Lung (tissue), 12 donors: Measurements from ENCODE around the gene RIMKLB. TPM values are rescaled to one million over a fixed set of nuclear protein-coding genes. Genes with fewer than 3 reads are reported as not detected.

Experiments
- ATAC-seq: fragments of 200-7000 bp; cut with Tn5 transposase; one replicate; pipeline ENCODE4 v1.9.1; 2020; ENCODE audit warnings: moderate number of reproducible peaks; ENCODE audit not compliant: insufficient read depth, low FRiP score
- DNase-seq, 3 donors: peaks; one replicate each; pipeline ENCODE4 v3.0.0-alpha.2; 2013 to 2017
- H3K27ac ChIP-seq, 2 donors: one replicate each; pipeline ENCODE4 v1.5.1; 2013; ENCODE audit warnings: mild to moderate bottlenecking in 2 of 2, moderate library complexity in 2 of 2, control low read depth in 1 of 2, inconsistent platforms in 1 of 2, low read depth in 1 of 2, low read length in 1 of 2
- H3K27me3 ChIP-seq, 3 donors: one replicate each; pipeline ENCODE4 v1.5.1; 2013; ENCODE audit warnings: low read length in 2 of 3; ENCODE audit not compliant: control insufficient read depth in 3 of 3, insufficient read depth in 3 of 3
- H3K36me3 ChIP-seq, 4 donors: one replicate each; pipeline ENCODE4 v1.5.1; 2013; ENCODE audit warnings: low read length in 4 of 4, mild to moderate bottlenecking in 1 of 4, moderate library complexity in 1 of 4; ENCODE audit not compliant: control insufficient read depth in 4 of 4, insufficient read depth in 4 of 4
- H3K4me1 ChIP-seq, 5 donors: one replicate each; pipeline ENCODE4 v1.5.1; 2013; ENCODE audit warnings: low read length in 5 of 5, mild to moderate bottlenecking in 2 of 5, moderate library complexity in 1 of 5; ENCODE audit not compliant: control insufficient read depth in 5 of 5, insufficient read depth in 5 of 5
- H3K4me3 ChIP-seq: one replicate; pipeline ENCODE4 v1.5.1; 2013; ENCODE audit warnings: mild to moderate bottlenecking, control low read depth, moderate library complexity
- H3K9ac ChIP-seq, 2 donors: one replicate each; pipeline ENCODE4 v1.5.1; 2013; ENCODE audit warnings: low read length in 2 of 2, control low read depth in 1 of 2; ENCODE audit not compliant: insufficient read depth in 1 of 2
- H3K9me3 ChIP-seq, 4 donors: one replicate each; pipeline ENCODE4 v1.5.1; 2013; ENCODE audit warnings: low read length in 3 of 4, mild to moderate bottlenecking in 1 of 4, moderate library complexity in 1 of 4; ENCODE audit not compliant: control insufficient read depth in 4 of 4, insufficient read depth in 3 of 4
- CTCF ChIP-seq: IDR thresholded peaks from 2 replicates; pipeline ENCODE4 v1.5.1; 2012; ENCODE audit warnings: mild to moderate bottlenecking; ENCODE audit errors: control extremely low read depth, extremely low read depth
- WGBS, 2 donors: extraction: QIAGEN DNeasy Blood & Tissue Kit; methylation state at CpG; one replicate each; pipeline ENCODE4 v1.1.7; 2013; 5-methylcytosine and 5-hydroxymethylcytosine counted together
- polyA plus RNA-seq, 2 donors: library from polyadenylated mRNA; stranded (reverse); fragments of 200-250 nt; gene quantifications; one replicate each; pipeline ENCODE4 v1.2.1, GENCODE V29; 2013
- total RNA-seq, 2 donors: library from RNA; depleted of rRNA in 1 of 2; stranded (reverse); fragments of >200 nt in 1 of 2; gene quantifications; one replicate each; pipeline ENCODE4 v1.2.1, GENCODE V29; 2014 to 2021
- donor health status: control.
- donor health status: control.
- donor health status: Bipolar disorder and iron deficiency.
- donor health status: healthy.
- donor health status: DM: yes; HTN: yes; CAD: no.

The RIMKLB gene
- total and polyA plus RNA-seq, 4 donors, result 19.9 to 95.1 (median 35.7) TPM

- peak; percentile 85 to 97 (median 95) for DNase-seq
- Histone ChIP-seq H3K9me3 (no peaks in the 10 kb centered on the region), H3K4me3 (no peak overlapping the region), H3K27me3 (no peaks in the 10 kb centered on the region), H3K36me3 (no peaks in the 10 kb centered on the region), H3K9ac (peak overlapping the region in 1 of 2 donors; percentile 82), H3K4me1 (peaks cover 0 to 48% (median 13%) of the 10 kb centered on the region in 5 donors), H3K27ac (peak overlapping the region in 1 of 2 donors; percentile 65)
- ATAC-seq, result no peak
- no peak for TF ChIP-seq CTCF
- 6 to 9% methylated on average over 5 of the region's 5 CpGs for WGBS, 2 donors
Measured at GRCh38 chr12:8692573-8692972, 5.2 kb upstream of the RIMKLB start.

DNA sequence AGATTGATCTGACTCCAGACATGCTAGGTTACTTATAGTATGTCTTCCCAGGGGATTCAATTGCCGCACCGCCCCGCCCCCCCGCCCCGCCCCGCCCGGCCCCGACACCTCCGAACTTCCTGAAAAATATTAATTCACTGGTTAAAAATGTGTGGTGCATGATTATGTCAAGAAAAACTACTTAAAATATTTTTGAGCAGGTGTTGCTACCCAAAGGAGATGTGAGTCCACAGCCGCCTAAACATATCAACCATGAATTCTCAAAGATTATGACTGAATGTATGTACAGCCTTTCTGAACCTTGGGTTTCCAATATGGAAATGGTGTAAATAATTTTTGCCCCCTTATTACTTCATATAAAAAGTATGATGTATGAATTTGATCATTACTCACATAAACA, 2.7 kb upstream of the RIMKLB start:
- WGBS, 2 donors, result 59 to 74% methylated on average over 10 of the region's 10 CpGs
- H3K9ac ChIP-seq, result no peak overlapping the region
- DNase-seq, result no peak
- no peaks in the 10 kb centered on the region for H3K27me3 ChIP-seq
- TF ChIP-seq CTCF, result no peak
- H3K27ac ChIP-seq, result no peak overlapping the region
- no peaks in the 10 kb centered on the region for H3K36me3 ChIP-seq
- no peak for ATAC-seq
- no peak overlapping the region for H3K4me3 ChIP-seq
- peaks cover 2 to 37% (median 10%) of the 10 kb centered on the region in 5 donors for H3K4me1 ChIP-seq
- H3K9me3 ChIP-seq, result no peaks in the 10 kb centered on the region

DNA sequence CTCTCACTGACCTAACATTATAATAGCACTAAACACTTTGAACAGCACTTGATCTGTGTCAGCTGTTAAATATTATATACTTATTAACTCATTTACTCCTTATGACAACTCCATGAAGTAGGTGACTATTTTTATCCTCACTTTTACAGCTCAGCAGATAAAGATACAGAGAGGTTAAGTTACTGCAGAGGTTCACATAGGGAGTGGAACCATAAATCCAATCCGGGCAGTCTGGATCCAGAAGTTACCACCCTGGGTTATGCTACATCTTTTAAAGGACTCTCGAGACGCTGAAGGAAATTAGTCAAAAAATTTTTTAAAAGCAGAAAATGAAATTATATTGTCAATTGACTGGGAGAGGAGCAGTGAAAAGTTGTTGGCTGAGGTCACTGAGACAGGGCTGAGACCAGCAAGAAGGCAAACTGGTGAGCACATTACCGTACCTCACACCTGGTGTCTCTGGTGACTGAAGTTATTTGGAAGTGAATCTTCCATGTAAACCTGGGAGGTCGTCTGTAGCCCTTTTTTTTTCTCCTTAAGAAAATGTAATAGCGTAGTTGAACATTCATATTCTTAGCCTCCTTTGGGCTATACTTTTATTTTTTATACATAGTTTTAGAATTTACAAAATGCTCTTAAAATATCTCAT, 1.2 kb upstream of the RIMKLB start:
- Histone ChIP-seq H3K4me3 (no peak overlapping the region), H3K27me3 (no peaks in the 10 kb centered on the region), H3K36me3 (no peaks in the 10 kb centered on the region), H3K9ac (peak overlapping the region; percentile 76 to 86), H3K27ac (peak overlapping the region; percentile 85 to 94), H3K4me1 (peaks cover 2 to 42% (median 10%) of the 10 kb centered on the region in 5 donors), H3K9me3 (no peaks in the 10 kb centered on the region)
- no peak for ATAC-seq
- 31 to 33% methylated on average over 6 of the region's 6 CpGs for WGBS, 2 donors
- DNase-seq, result no peak
- no peak for TF ChIP-seq CTCF

DNA sequence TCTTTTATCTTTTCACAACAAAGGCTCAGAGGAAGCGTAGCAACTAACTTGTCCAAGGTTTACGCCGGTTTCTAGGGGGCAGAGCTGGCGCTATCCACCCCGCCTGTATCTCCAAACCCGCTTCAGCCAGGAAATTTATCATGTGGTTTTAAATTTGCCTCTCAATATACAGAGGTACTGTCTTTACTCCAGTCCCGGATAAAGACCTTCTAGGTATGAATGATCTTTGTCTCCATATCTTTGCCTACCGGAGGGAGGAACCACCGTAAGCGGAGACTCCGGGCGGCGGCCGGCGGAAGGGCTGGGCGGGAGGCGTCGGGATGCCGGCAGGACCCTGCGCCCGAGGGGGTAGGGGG, 693 bp upstream of the RIMKLB start:
- Histone ChIP-seq H3K9ac (peak overlapping the region; percentile 76 to 86), H3K4me1 (peaks cover 2 to 42% (median 9%) of the 10 kb centered on the region in 5 donors), H3K27ac (peak overlapping the region; percentile 85 to 94), H3K4me3 (peak overlapping the region; percentile 99), H3K27me3 (no peaks in the 10 kb centered on the region), H3K9me3 (no peaks in the 10 kb centered on the region), H3K36me3 (no peaks in the 10 kb centered on the region)
- WGBS, 2 donors, result 0 to 1% methylated on average over 21 of the region's 21 CpGs
- DNase-seq, result peak; percentile 66 to 88 (median 82)
- ATAC-seq, result peak; percentile 1
- no peak for TF ChIP-seq CTCF
